Esophagus (tissue), 2 donors: ENCODE data around the gene CALHM5. TPM values are rescaled to one million over a fixed set of nuclear protein-coding genes. Genes with fewer than 3 reads are reported as not detected.

Source experiments
- H3K27ac ChIP-seq, 2 donors: one replicate each; pipeline ENCODE4 v1.5.1; 2013; ENCODE audit warnings: low read depth in 2 of 2, mild to moderate bottlenecking in 2 of 2, inconsistent platforms in 1 of 2, low read length in 1 of 2, moderate library complexity in 1 of 2
- H3K27me3 ChIP-seq, 2 donors: one replicate each; pipeline ENCODE4 v1.6.1; 2013; ENCODE audit warnings: low read length in 2 of 2, control low read depth in 1 of 2, mild to moderate bottlenecking in 1 of 2; ENCODE audit not compliant: insufficient read depth in 2 of 2, control insufficient read depth in 1 of 2
- H3K36me3 ChIP-seq, 2 donors: one replicate each; pipeline ENCODE4 v1.6.1; 2013; ENCODE audit warnings: low read length in 1 of 2; ENCODE audit not compliant: control insufficient read depth in 2 of 2, insufficient read depth in 2 of 2
- H3K4me1 ChIP-seq, 2 donors: one replicate each; pipeline ENCODE4 v1.6.1; 2013; ENCODE audit warnings: low read length in 1 of 2; ENCODE audit not compliant: control insufficient read depth in 2 of 2, insufficient read depth in 2 of 2
- H3K4me3 ChIP-seq, 2 donors: one replicate each; pipeline ENCODE4 v1.5.1; 2013; ENCODE audit warnings: low read length in 2 of 2, mild to moderate bottlenecking in 2 of 2, low read depth in 1 of 2, moderate library complexity in 1 of 2
- H3K9me3 ChIP-seq, 2 donors: one replicate each; pipeline ENCODE4 v1.6.1; 2013; ENCODE audit warnings: mild to moderate bottlenecking in 2 of 2, low read depth in 1 of 2, low read length in 1 of 2, moderate library complexity in 1 of 2; ENCODE audit not compliant: control insufficient read depth in 2 of 2, insufficient read depth in 1 of 2
- WGBS, 2 donors: extraction: QIAGEN DNeasy Blood & Tissue Kit; methylation state at CpG; one replicate each; pipeline ENCODE4 v1.1.7; 2013; 5-methylcytosine and 5-hydroxymethylcytosine counted together
- polyA plus RNA-seq, 2 donors: library from polyadenylated mRNA; stranded (reverse); fragments of 200-250 nt; gene quantifications; one replicate each; pipeline ENCODE4 v1.2.3, GENCODE V29; 2013
- donor health status: healthy with polysubstance abuse.
- donor health status: Bipolar disorder and iron deficiency.

The CALHM5 gene
- polyA plus RNA-seq, 2 donors, result 0.12 to 0.21 TPM

GRCh38 chr6:116500969-116501433 is 10.4 kb upstream of the CALHM5 start:
- 50 to 57% methylated on average over 9 of the region's 9 CpGs for WGBS, 2 donors
- H3K27me3 ChIP-seq, result no peaks in the 10 kb centered on the region
- peaks cover 0 to 2% of the 10 kb centered on the region in 2 donors for H3K4me1 ChIP-seq
- no peak overlapping the region for H3K27ac ChIP-seq
- no peaks in the 10 kb centered on the region for H3K9me3 ChIP-seq
- H3K36me3 ChIP-seq, result no peaks in the 10 kb centered on the region
- H3K4me3 ChIP-seq, result no peak overlapping the region

GRCh38 chr6:116507324-116507723 is 4.1 kb upstream of the CALHM5 start:
- 93 to 94% methylated on average over 3 of the region's 3 CpGs for WGBS, 2 donors
- no peaks in the 10 kb centered on the region for H3K9me3 ChIP-seq
- no peaks in the 10 kb centered on the region for H3K4me1 ChIP-seq

GRCh38 chr6:116508527-116508926 is 2.9 kb upstream of the CALHM5 start:
- no peak overlapping the region for H3K4me3 ChIP-seq
- H3K27me3 ChIP-seq, result no peaks in the 10 kb centered on the region
- peaks cover 0 to 3% of the 10 kb centered on the region in 2 donors for H3K4me1 ChIP-seq
- no peak overlapping the region for H3K27ac ChIP-seq
- no peaks in the 10 kb centered on the region for H3K36me3 ChIP-seq
- no peaks in the 10 kb centered on the region for H3K9me3 ChIP-seq

More at GRCh38 chr6:116507324-116507723, 4.1 kb upstream of the CALHM5 start:
- no peaks in the 10 kb centered on the region for H3K27me3 ChIP-seq
- H3K4me3 ChIP-seq, result no peak overlapping the region
- H3K36me3 ChIP-seq, result no peaks in the 10 kb centered on the region
- no peak overlapping the region for H3K27ac ChIP-seq

GRCh38 chr6:116512111-116512559 is 696 bp downstream of the CALHM5 start:
- 47 to 51% methylated on average over 4 of the region's 4 CpGs for WGBS, 2 donors
- Histone ChIP-seq H3K27ac (peak overlapping the region; percentile 53 to 63), H3K9me3 (no peaks in the 10 kb centered on the region), H3K4me1 (peaks cover 0 to 5% of the 10 kb centered on the region in 2 donors), H3K4me3 (peak overlapping the region; percentile 1 to 36), H3K27me3 (no peaks in the 10 kb centered on the region), H3K36me3 (no peaks in the 10 kb centered on the region)

GRCh38 chr6:116512734-116513133 is 1.3 kb downstream of the CALHM5 start:
- Histone ChIP-seq H3K9me3 (no peaks in the 10 kb centered on the region), H3K27ac (no peak overlapping the region), H3K36me3 (no peaks in the 10 kb centered on the region), H3K4me3 (peak overlapping the region in 1 of 2 donors; percentile 19), H3K27me3 (no peaks in the 10 kb centered on the region), H3K4me1 (peaks cover 0 to 5% of the 10 kb centered on the region in 2 donors)

- Histone ChIP-seq H3K27me3 (no peaks in the 10 kb centered on the region), H3K36me3 (no peaks in the 10 kb centered on the region), H3K4me3 (no peak overlapping the region), H3K27ac (no peak overlapping the region), H3K4me1 (peaks cover 0 to 5% of the 10 kb centered on the region in 2 donors), H3K9me3 (no peaks in the 10 kb centered on the region)
- WGBS, 2 donors, result 78 to 84% methylated on average over 2 of the region's 2 CpGs
Measured at GRCh38 chr6:116513224-116513875, 1.9 kb downstream of the CALHM5 start.

- H3K4me1 ChIP-seq, result peaks cover 0 to 5% of the 10 kb centered on the region in 2 donors
- H3K27me3 ChIP-seq, result no peaks in the 10 kb centered on the region
- 79 to 88% methylated on average over 4 of the region's 4 CpGs for WGBS, 2 donors
- no peaks in the 10 kb centered on the region for H3K9me3 ChIP-seq
- no peaks in the 10 kb centered on the region for H3K36me3 ChIP-seq
- no peak overlapping the region for H3K27ac ChIP-seq
- no peak overlapping the region for H3K4me3 ChIP-seq
Measured at GRCh38 chr6:116514111-116514510, 2.7 kb downstream of the CALHM5 start.

- Histone ChIP-seq H3K4me1 (peaks cover 0 to 5% of the 10 kb centered on the region in 2 donors), H3K36me3 (no peaks in the 10 kb centered on the region), H3K27ac (no peak overlapping the region), H3K4me3 (no peak overlapping the region), H3K27me3 (no peaks in the 10 kb centered on the region), H3K9me3 (no peaks in the 10 kb centered on the region)
Measured at GRCh38 chr6:116515141-116515540, 3.7 kb downstream of the CALHM5 start.

- no peak overlapping the region for H3K27ac ChIP-seq
- 83 to 85% methylated on average over 4 of the region's 4 CpGs for WGBS, 2 donors
- no peak overlapping the region for H3K4me3 ChIP-seq
- H3K4me1 ChIP-seq, result peaks cover 0 to 2% of the 10 kb centered on the region in 2 donors
- no peaks in the 10 kb centered on the region for H3K9me3 ChIP-seq
- no peaks in the 10 kb centered on the region for H3K36me3 ChIP-seq
- H3K27me3 ChIP-seq, result no peaks in the 10 kb centered on the region
Measured at GRCh38 chr6:116518621-116519368, 7.4 kb downstream of the CALHM5 start.
